Measurements from ENCODE around the gene RAB9A. TPM values are rescaled to one million over a fixed set of nuclear protein-coding genes. Genes with fewer than 3 reads are reported as not detected.

RAB9A gene
- total and polyA plus RNA-seq, 2 of the 8 experiments (the other 6 are each of a cell fraction or from before 2014, with no cell fraction given), result 21.8 to 34.0 TPM

DNA sequence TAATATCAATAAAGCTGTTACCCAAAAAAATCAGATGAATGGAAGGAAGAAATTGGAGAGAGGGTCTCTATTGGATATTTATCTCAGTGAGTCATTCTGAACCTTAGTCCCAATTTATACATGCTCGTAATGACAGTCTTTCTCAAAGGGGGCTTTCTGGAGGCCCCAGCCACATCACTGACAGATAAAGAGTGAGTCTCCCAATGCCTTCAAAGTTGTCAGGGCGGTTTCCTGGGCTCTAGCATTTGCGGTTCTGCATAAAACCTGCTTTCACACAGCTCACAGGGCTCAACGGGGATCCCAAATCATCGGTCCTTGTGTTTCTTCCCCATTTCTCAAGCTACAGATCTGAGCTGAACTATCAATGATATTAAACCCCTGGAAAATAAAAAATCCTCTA, 18.7 kb upstream of the RAB9A start:
- DNase-seq (ENCODE audit: low read depth in 1 of 2, low spot score in 2 of 2) (no peak), FAIRE-seq (no peak)
- Histone ChIP-seq H2BK120ac (replicated peaks; ENCODE audit: low read depth, low read length) (no peak overlapping the region), H4K8ac (ENCODE audit: extremely low read depth, insufficient read depth, low read length) (no peak overlapping the region), H4K5ac (ENCODE audit: insufficient read length, low read depth, low read length) (no peak overlapping the region), H2AFZ (ENCODE audit: low read length) (no peak overlapping the region), H3K4me1 (replicated peaks in 1 of 4; ENCODE audit: control insufficient read depth in 3 of 4, insufficient read depth in 4 of 4, low read length in 3 of 4) (no peaks in the 10 kb centered on the region), H3K56ac (replicated peaks; ENCODE audit: insufficient read length, low read depth, low read length) (no peak overlapping the region), H3K79me2 (ENCODE audit: control insufficient read depth in 1 of 2, insufficient read depth in 2 of 2, low read length in 2 of 2) (no peaks in the 10 kb centered on the region), H2AK5ac (ENCODE audit: low read depth, low read length) (no peak overlapping the region), H4K91ac (replicated peaks; ENCODE audit: insufficient read length, low read length) (no peak overlapping the region), H2BK15ac (ENCODE audit: low read length) (no peak overlapping the region), H2BK5ac (ENCODE audit: low read depth, low read length) (no peak overlapping the region), H2BK20ac (ENCODE audit: low read length) (no peak overlapping the region), H3K9ac (replicated peaks in 1 of 4; ENCODE audit: extremely low read depth in 1 of 4, low read depth in 3 of 4, low read length in 3 of 4) (no peak overlapping the region), H2BK12ac (ENCODE audit: low read depth, low read length) (no peak overlapping the region), H3K4me2 (ENCODE audit: insufficient read depth in 1 of 2, low read depth in 2 of 2, low read length in 2 of 2) (no peak overlapping the region), H3K14ac (ENCODE audit: insufficient read length) (no peak overlapping the region), H3K18ac (ENCODE audit: extremely low read depth, low read length) (no peak overlapping the region), H3K36me3 (ENCODE audit: control insufficient read depth in 2 of 4, insufficient read depth in 4 of 4, low read length in 3 of 4) (no peaks in the 10 kb centered on the region), H3K9me3 (ENCODE audit: insufficient read depth in 2 of 2, low read depth in 1 of 2, low read length in 1 of 2) (no peaks in the 10 kb centered on the region), H3K79me1 (ENCODE audit: low read depth, low read length) (no peaks in the 10 kb centered on the region), H3K27me3 (replicated peaks in 1 of 4; ENCODE audit: control insufficient read depth in 3 of 4, extremely low read depth in 1 of 4, insufficient read depth in 3 of 4, low read length in 3 of 4) (no peaks in the 10 kb centered on the region), H3K23ac (ENCODE audit: insufficient read length) (no peak overlapping the region), H3K23me2 (ENCODE audit: low read depth, low read length) (no peaks in the 10 kb centered on the region), H4K20me1 (replicated peaks in 1 of 2; ENCODE audit: control insufficient read depth in 1 of 2, insufficient read depth in 2 of 2, low read length in 2 of 2) (no peaks in the 10 kb centered on the region), H3K27ac (ENCODE audit: low read depth, low read length) (no peak overlapping the region), H3K4ac (replicated peaks; ENCODE audit: insufficient read length, low read depth, low read length) (no peak overlapping the region), H3K4me3 (ENCODE audit: extremely low read depth in 1 of 4, insufficient read depth in 2 of 4, low read depth in 3 of 4, low read length in 4 of 4) (no peak overlapping the region)
- CTCF ChIA-PET (ENCODE audit: partially characterized antibody), result no interaction called here
- POLR2A ChIA-PET (ENCODE audit: partially characterized antibody), result no interaction called here
- 94% methylated on average over 5 of the region's 5 CpGs; no CpG with 5 or more reads in 1 of the 2 experiments for WGBS, 2 experiments (ENCODE audit: extremely low coverage in 1 of 2, insufficient coverage in 1 of 2, insufficient read length in 1 of 2, insufficient replicate concordance in 2 of 2, low coverage in 1 of 2, low lambda C conversion rate in 2 of 2, missing lambda C conversion rate in 1 of 2)
- TF ChIP-seq MAX (IDR thresholded peaks at IDR 0.05) (no peak), BRCA1 (IDR thresholded peaks at IDR 0.05; ENCODE audit: low read depth, low read length) (no peak), RFX5 (IDR thresholded peaks at IDR 0.05; ENCODE audit: borderline replicate concordance, low read depth, low read length) (no peak), RNF2 (IDR thresholded peaks at IDR 0.05; ENCODE audit: borderline replicate concordance, low read depth, low read length, missing control alignments, poor library complexity, severe bottlenecking) (no peak), CTBP2 (IDR thresholded peaks at IDR 0.05; ENCODE audit: borderline replicate concordance, insufficient read depth, insufficient read length, low read length) (no peak)

Data from H1 (cell line).